ENCODE measurements around the gene CAMTA1. TPM values are rescaled to one million over a fixed set of nuclear protein-coding genes. Genes with fewer than 3 reads are reported as not detected.

The CAMTA1 gene
- total RNA-seq, 1 experiment from 2014 or later, result 102 TPM

DNA sequence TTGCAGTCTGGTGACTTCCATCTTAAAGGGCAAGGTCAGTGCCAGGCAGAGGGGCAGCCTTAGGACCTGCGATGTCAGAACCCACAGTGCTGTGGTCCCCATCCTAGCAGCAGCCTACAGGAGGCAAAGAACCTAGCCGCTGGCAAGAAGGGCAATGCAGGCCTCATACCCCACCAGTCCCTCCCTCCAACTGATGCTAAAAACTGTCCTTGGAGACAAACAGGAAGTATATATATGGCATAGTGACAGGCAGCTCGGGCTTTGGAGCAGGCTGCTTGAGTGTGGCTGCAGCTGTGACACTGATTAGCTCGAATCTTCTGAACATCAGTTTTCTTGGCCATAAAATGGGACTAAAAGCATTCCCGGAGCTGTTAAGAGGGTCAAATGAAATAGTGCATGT lies 829.9 kb downstream of the CAMTA1 start:
- H3K36me3 ChIP-seq (replicated peaks; ENCODE audit: control insufficient read depth, insufficient read depth, low read length), result no peaks in the 10 kb centered on the region
- H3K4me3 ChIP-seq (ENCODE audit: insufficient read depth, low read depth, low read length), result no peak overlapping the region
- no peaks in the 10 kb centered on the region; the same call in 1 of the 2 replicates for H3K27me3 ChIP-seq (ENCODE audit: control insufficient read depth, insufficient read depth, low read length)
- DNase-seq, result no peak

DNA sequence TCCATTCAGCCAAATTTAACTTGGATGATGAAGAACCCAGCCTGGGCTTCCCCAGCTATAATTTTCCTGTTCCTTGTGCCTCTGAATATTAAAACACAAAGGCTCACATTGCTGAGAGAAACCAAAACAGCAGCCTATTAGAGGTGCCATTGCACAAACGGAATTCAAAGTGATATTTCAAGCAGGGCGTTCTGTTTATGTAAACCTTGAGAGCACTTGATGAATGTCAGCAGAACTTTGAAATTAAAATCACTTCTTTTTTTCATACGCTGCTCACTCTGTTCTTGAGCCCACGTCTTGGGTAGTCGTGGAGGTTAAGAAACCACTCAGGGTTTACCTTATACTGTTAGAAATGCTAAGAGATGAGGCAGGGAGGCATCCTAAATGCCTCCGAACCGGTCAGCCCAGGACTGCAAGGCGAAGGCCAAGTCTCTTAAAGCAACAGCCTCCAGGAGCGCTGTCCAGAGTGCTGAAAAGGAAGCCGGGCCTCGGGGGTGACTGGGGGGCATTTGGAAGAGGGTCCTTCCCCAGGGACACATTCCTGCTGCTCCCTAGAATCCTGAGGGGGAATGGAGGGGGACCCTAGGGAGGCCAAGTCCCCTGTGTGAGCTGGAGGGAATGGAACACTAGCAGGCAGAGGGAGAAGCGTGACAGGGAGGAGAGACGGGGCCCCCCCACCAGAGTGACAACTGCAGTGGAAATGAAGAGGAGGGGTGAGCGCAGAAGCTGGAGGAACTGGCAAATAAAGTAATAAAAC lies 831.0 kb downstream of the CAMTA1 start:
- H3K27me3 ChIP-seq (ENCODE audit: control insufficient read depth, insufficient read depth, low read length), result no peaks in the 10 kb centered on the region; the same call in 1 of the 2 replicates
- H3K36me3 ChIP-seq (replicated peaks; ENCODE audit: control insufficient read depth, insufficient read depth, low read length), result no peaks in the 10 kb centered on the region
- DNase-seq, result peak; percentile 93
- no peak overlapping the region for H3K4me3 ChIP-seq (ENCODE audit: insufficient read depth, low read depth, low read length)

DNA sequence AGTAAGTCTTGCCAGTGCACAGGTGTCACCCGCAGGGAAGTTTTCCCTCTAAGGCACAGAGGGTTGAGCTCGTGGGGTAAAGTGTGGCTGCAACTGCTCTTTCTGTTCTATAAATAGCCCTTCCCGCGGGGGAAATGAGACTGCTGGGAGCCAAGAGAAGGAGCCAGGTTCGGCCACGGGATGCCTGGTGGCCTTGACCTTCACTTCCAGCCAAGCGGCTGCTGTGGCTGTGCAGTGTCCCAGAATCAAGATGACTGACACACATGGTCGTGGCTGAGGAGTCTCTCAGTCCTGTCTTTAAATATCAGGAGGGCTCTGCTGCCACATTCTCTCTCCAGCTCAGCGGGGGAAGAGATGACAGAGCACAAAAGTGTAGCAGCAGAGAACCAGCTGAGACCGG lies 831.7 kb downstream of the CAMTA1 start:
- Histone ChIP-seq H3K36me3 (replicated peaks; ENCODE audit: control insufficient read depth, insufficient read depth, low read length) (no peaks in the 10 kb centered on the region), H3K4me3 (ENCODE audit: insufficient read depth, low read depth, low read length) (no peak overlapping the region), H3K27me3 (ENCODE audit: control insufficient read depth, insufficient read depth, low read length) (no peaks in the 10 kb centered on the region; the same call in 1 of the 2 replicates)
- no peak for DNase-seq

DNA sequence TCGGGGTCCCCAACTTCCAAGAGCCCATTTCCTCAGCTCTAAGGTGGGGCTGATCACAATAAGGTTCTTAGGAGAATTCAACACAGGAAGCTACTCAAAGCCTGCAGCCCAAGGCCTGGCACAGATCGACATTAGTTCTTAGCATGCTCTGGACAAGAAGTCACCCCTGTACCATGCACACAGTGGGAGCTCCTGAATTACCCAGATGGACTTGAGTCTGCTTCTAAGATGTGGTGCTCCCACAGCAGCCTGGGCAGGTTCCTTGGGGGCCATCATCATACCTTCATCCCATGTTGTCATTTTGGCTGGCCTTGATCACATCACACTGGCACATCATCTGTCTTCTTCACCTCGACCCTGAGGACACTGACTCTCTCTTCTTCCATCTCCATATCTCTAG lies 832.6 kb downstream of the CAMTA1 start:
- no peaks in the 10 kb centered on the region for H3K36me3 ChIP-seq (replicated peaks; ENCODE audit: control insufficient read depth, insufficient read depth, low read length)
- no peaks in the 10 kb centered on the region; the same call in 1 of the 2 replicates for H3K27me3 ChIP-seq (ENCODE audit: control insufficient read depth, insufficient read depth, low read length)
- no peak overlapping the region for H3K4me3 ChIP-seq (ENCODE audit: insufficient read depth, low read depth, low read length)
- no peak for DNase-seq

DNA sequence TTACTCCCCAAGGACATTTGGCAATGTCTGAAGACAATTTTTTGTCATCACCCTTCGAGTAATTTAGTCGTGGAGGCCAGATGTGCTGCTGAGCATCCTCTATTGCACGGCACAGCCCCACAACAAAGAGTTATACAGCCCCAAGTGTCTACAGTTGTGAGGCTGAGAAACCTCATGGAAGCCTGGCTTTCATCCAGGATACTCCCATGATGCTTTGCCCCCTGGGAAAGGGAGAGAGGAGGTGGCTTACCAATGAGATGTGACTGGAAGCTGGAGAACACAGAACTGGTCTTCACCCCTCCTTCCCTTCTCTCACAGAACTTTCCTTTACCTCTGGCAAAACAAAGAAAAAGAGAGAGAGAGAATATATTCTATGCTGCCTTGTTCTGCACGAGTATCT lies 834.9 kb downstream of the CAMTA1 start:
- H3K27me3 ChIP-seq (ENCODE audit: control insufficient read depth, insufficient read depth, low read length), result no peaks in the 10 kb centered on the region; the same call in 1 of the 2 replicates
- DNase-seq, result no peak
- H3K36me3 ChIP-seq (replicated peaks; ENCODE audit: control insufficient read depth, insufficient read depth, low read length), result no peaks in the 10 kb centered on the region

DNA sequence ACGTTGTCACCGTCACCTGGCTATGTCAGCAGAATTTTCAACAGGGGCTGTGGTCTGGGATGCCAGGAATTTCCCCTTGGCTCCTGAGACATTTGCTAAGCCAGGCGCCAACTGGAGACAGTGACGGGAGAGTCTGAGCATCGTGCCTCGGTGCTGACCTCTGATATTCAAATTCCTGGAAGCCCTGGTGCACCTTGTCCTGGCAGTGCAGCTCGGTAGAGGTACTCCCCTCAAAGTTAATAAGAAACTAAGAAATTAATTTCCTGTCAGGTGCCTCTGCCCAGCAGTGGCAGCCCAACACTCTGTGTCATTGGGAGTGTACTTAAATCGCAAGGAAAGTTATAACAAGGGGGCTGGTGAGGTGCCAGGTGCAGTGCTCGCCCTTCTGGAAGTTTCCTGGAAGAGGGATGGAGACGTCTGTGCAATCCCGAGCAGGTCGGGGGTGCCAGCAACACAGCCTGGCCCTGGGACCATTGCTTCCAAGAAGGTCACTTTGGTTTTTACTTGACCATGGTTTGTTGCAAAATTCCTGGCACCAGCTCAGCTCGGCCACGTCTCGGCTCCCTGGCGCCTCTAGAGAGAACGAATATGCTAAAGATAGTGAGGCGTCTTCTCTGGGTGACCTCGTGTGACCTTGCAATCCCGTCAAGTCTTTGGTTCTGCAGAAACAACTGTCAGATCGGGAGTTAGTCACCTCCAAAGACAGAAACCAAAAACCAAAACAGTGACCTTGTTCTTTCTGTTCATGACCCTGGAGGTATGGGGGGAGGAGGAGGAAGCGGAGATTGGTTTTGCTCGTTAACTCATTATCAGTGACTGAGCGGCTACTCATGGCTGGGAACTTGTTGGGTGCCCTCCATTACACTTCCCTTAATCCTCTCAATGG lies 836.3 kb downstream of the CAMTA1 start:
- no peak for DNase-seq
- H3K27me3 ChIP-seq (ENCODE audit: control insufficient read depth, insufficient read depth, low read length), result no peaks in the 10 kb centered on the region; the same call in 1 of the 2 replicates
- no peak overlapping the region for H3K4me3 ChIP-seq (ENCODE audit: insufficient read depth, low read depth, low read length)
- no peaks in the 10 kb centered on the region for H3K36me3 ChIP-seq (replicated peaks; ENCODE audit: control insufficient read depth, insufficient read depth, low read length)

More for the DNA sequence above, 834.9 kb downstream of the CAMTA1 start:
- H3K4me3 ChIP-seq (ENCODE audit: insufficient read depth, low read depth, low read length), result no peak overlapping the region

DNA sequence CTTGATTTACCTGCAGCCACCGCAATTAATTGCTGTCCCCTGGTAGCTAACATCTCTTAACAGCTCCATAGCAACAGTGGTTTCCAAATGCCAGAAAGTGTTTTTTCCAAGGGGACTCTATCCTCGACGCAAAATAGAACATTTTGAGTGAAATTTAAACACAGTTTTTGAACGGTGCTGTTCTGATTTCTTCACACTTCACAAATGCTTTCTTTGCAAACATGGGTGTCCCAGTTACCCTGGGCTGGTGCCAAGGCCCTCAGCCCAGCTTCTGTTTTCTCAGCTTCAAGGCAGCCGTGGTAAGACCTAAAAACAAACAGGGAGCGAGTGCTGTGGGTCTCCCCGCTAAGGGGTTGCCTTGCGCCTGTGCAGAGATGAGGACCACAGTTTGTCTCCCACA lies 838.6 kb downstream of the CAMTA1 start:
- no peaks in the 10 kb centered on the region; the same call in 1 of the 2 replicates for H3K27me3 ChIP-seq (ENCODE audit: control insufficient read depth, insufficient read depth, low read length)
- no peak for DNase-seq
- no peak overlapping the region for H3K4me3 ChIP-seq (ENCODE audit: insufficient read depth, low read depth, low read length)
- no peaks in the 10 kb centered on the region for H3K36me3 ChIP-seq (replicated peaks; ENCODE audit: control insufficient read depth, insufficient read depth, low read length)

DNA sequence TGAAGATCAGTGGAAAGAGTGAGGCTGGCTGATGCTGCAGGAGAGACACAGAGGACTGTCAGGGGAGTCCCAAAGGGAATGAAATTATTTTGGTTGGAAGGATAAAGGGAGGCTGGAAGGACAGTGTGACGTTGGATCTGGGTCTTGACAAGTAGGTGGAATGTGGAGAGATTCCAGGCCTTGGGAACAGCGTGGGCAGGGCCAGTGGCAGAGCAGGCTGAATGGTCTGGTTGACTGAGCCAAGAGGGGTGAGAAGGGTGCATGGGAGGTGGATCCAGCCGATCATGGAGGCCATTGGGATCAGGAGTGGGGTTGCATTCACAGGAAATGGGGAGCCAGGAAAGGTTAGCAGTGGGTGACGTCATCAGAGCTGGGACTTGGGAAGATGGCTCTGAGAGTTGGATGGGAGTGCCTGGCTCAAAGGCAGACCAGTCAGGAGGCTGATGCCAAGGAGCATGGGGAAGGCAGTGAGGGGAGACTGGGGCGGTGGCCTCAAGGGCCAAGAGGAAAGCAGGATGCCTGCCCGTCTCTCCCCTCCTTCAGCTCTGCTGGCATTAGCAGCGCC lies 839.6 kb downstream of the CAMTA1 start:
- Histone ChIP-seq H3K36me3 (replicated peaks; ENCODE audit: control insufficient read depth, insufficient read depth, low read length) (no peaks in the 10 kb centered on the region), H3K4me3 (ENCODE audit: insufficient read depth, low read depth, low read length) (no peak overlapping the region), H3K27me3 (ENCODE audit: control insufficient read depth, insufficient read depth, low read length) (no peaks in the 10 kb centered on the region; the same call in 1 of the 2 replicates)
- DNase-seq, result no peak

DNA sequence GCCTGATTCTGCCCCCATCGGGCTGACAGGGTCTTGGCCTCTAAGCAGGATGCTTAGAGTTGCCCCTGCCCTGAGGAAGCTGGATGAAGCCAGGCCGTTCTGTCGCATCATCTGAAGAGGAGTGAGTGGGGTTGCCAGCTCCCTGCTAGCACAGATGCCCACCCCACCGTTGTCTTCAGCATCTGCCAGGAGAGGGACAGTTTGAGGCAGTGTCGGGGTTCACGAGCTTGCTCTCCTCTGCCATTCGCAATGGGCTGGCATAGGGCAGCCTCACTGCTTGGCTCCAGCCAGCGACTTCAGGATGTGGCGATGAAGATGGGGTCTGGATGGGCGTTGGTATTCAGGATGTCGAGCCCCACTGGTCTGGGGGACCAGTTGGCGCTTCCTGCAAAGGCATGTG lies 840.1 kb downstream of the CAMTA1 start:
- Histone ChIP-seq H3K4me3 (ENCODE audit: insufficient read depth, low read depth, low read length) (no peak overlapping the region), H3K27me3 (ENCODE audit: control insufficient read depth, insufficient read depth, low read length) (no peaks in the 10 kb centered on the region; the same call in 1 of the 2 replicates)

DNA sequence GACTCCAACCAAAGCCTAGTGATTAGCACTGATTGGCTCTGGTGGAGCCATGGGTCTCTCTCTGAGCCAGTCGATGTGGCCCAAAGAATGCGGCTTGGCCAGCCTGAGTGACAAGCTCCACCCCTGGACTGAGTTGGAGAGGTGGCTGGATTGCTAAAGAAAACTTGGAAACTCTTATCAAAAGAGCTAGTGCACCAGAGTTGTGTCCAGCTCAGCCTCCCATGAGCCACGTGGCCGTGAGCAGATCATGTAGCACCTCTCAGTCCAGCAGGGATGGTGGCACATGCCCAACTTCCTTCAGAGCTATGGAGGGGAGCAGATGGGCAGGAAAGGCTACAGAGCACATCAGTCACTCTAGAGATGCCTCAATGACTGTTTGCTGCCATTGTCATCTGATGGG lies 843.0 kb downstream of the CAMTA1 start:
- H3K36me3 ChIP-seq (replicated peaks; ENCODE audit: control insufficient read depth, insufficient read depth, low read length), result no peaks in the 10 kb centered on the region
- H3K27me3 ChIP-seq (ENCODE audit: control insufficient read depth, insufficient read depth, low read length), result no peaks in the 10 kb centered on the region; the same call in 1 of the 2 replicates
- no peak for DNase-seq
- no peak overlapping the region for H3K4me3 ChIP-seq (ENCODE audit: insufficient read depth, low read depth, low read length)

More for the DNA sequence above, 840.1 kb downstream of the CAMTA1 start:
- no peak for DNase-seq
- no peaks in the 10 kb centered on the region for H3K36me3 ChIP-seq (replicated peaks; ENCODE audit: control insufficient read depth, insufficient read depth, low read length)

DNA sequence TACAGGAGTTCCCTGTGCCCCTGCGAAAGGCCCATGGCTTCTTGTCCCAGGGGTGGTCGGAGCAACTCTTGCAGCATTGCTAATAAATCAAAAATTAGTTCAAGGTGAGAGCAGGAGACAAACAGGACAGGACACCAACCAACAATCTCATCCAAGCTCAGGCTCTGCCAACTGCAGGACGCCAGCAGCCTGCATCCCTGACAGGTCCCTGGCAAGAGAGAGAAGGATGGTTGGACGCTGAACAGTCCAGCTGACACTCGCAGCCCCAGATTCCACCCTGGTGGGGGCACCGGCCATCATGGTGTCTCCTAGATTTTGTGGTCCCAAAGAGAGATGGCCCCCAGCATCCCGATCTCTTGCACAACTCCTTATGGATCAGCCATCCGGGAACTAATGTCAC lies 843.8 kb downstream of the CAMTA1 start:
- H3K36me3 ChIP-seq (replicated peaks; ENCODE audit: control insufficient read depth, insufficient read depth, low read length), result no peaks in the 10 kb centered on the region
- H3K27me3 ChIP-seq (ENCODE audit: control insufficient read depth, insufficient read depth, low read length), result no peaks in the 10 kb centered on the region; the same call in 1 of the 2 replicates
- no peak for DNase-seq
- H3K4me3 ChIP-seq (ENCODE audit: insufficient read depth, low read depth, low read length), result no peak overlapping the region

DNA sequence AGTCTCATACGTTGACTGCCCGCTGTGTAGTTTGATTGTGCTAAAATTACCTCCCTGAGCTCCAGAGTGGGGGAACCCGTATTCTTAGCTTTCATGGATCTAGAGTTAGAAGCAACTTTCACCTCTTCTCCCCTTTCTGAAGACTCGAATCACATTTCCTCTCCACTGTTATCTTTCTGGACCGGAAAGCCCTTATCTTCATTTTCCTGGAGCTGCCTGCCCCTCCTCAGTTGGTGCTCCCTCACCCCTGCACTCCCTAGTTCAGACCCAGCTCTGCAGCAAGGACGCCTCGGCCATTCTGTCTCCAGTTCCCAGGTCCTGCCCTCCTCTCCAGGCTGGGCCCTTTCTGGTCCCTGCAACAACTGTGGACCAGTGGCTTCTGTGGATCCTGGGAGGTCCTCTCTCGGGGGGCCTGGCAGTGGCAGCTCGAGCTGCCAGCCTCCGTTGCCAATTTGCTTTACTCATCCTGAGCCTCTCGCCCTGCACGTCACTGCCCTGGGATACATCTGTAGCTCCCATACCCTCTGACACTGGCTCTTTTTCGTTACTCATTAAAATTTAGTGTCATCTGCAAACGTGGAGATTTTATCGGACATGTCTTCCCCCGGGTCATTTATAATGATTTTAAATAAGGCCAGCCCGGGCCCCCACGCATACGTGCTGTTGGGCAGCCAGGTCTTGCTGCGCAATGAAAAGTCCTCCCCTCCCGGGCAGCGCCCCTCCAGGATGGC lies 844.4 kb downstream of the CAMTA1 start:
- DNase-seq, result no peak
- H3K4me3 ChIP-seq (ENCODE audit: insufficient read depth, low read depth, low read length), result no peak overlapping the region
- no peaks in the 10 kb centered on the region for H3K36me3 ChIP-seq (replicated peaks; ENCODE audit: control insufficient read depth, insufficient read depth, low read length)
- no peaks in the 10 kb centered on the region; the same call in 1 of the 2 replicates for H3K27me3 ChIP-seq (ENCODE audit: control insufficient read depth, insufficient read depth, low read length)

DNA sequence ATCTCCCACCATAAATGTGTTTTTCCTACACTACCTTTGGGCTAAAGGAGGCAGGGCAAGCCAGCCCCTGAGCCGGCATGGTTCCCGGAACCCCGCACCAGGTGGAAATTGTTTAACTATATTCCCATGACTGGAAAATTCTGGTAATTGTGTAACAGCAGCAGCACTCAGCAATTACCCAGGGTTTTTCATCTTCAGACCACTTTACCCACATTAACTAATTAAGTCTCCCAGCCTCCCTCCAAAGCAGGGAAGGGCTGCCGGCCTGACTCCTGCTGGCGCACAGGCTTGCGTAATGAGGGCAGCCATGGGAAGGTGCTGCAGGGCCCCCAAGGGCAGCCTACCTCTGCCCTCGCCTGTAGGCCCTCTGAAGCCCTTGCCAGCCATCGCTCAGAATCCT lies 845.1 kb downstream of the CAMTA1 start:
- H3K4me3 ChIP-seq (ENCODE audit: insufficient read depth, low read depth, low read length), result no peak overlapping the region
- DNase-seq, result no peak
- no peaks in the 10 kb centered on the region; the same call in 1 of the 2 replicates for H3K27me3 ChIP-seq (ENCODE audit: control insufficient read depth, insufficient read depth, low read length)
- H3K36me3 ChIP-seq (replicated peaks; ENCODE audit: control insufficient read depth, insufficient read depth, low read length), result no peaks in the 10 kb centered on the region

DNA sequence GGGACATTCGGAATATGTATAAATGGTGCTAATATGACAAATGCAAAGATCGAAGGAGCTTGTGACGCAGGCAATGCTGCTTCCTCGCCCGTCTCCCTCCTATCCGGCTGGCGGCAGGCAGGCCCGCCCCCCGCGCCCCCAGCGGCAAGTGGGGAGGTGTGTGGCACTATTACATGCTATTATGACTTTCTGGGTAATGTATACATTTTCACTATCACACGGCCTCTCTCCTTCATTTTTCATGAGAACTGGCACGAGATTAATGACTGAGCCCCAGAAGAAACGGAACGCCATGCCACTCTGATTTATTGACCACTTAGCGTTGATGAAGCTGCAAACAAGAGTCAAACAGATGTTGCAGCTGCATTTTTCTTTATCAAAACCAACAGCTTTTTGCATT lies 846.9 kb downstream of the CAMTA1 start:
- no peak for DNase-seq
- H3K27me3 ChIP-seq (ENCODE audit: control insufficient read depth, insufficient read depth, low read length), result no peaks in the 10 kb centered on the region; the same call in 1 of the 2 replicates
- H3K4me3 ChIP-seq (ENCODE audit: insufficient read depth, low read depth, low read length), result no peak overlapping the region
- H3K36me3 ChIP-seq (replicated peaks; ENCODE audit: control insufficient read depth, insufficient read depth, low read length), result no peaks in the 10 kb centered on the region
